Measurements from ENCODE around the gene PAX8.

PAX8 gene

GRCh38 chr2:113266431-113266830 is 12.3 kb downstream of the PAX8 start:
- no peak for DNase-seq (ENCODE audit: extremely low read depth, low read depth)
- no peak overlapping the region for H3K4me3 ChIP-seq (replicated peaks; ENCODE audit: low read depth, low read length)
- no peak for TF ChIP-seq CTCF (IDR thresholded peaks at IDR 0.05; ENCODE audit: low read depth, low read length, missing control alignments)

- no peak overlapping the region for H3K4me3 ChIP-seq (replicated peaks; ENCODE audit: low read depth, low read length)
- DNase-seq (ENCODE audit: extremely low read depth, low read depth), result no peak
- TF ChIP-seq CTCF (IDR thresholded peaks at IDR 0.05; ENCODE audit: low read depth, low read length, missing control alignments), result no peak
Observed at GRCh38 chr2:113264713-113265403, 13.9 kb downstream of the PAX8 start.

GRCh38 chr2:113263546-113263945 is 15.2 kb downstream of the PAX8 start:
- no peak for TF ChIP-seq CTCF (IDR thresholded peaks at IDR 0.05; ENCODE audit: low read depth, low read length, missing control alignments)
- DNase-seq (ENCODE audit: extremely low read depth, low read depth), result no peak
- no peak overlapping the region for H3K4me3 ChIP-seq (replicated peaks; ENCODE audit: low read depth, low read length)

- no peak for TF ChIP-seq CTCF (IDR thresholded peaks at IDR 0.05; ENCODE audit: low read depth, low read length, missing control alignments)
- H3K4me3 ChIP-seq (replicated peaks; ENCODE audit: low read depth, low read length), result no peak overlapping the region
- no peak for DNase-seq (ENCODE audit: extremely low read depth, low read depth)
Observed at GRCh38 chr2:113260991-113261390, 17.7 kb downstream of the PAX8 start.

GRCh38 chr2:113258471-113259147 is 20.1 kb downstream of the PAX8 start:
- no peak for TF ChIP-seq CTCF (IDR thresholded peaks at IDR 0.05; ENCODE audit: low read depth, low read length, missing control alignments)
- DNase-seq (ENCODE audit: extremely low read depth, low read depth), result no peak

GRCh38 chr2:113257516-113258264 is 21.0 kb downstream of the PAX8 start:
- no peak overlapping the region for H3K4me3 ChIP-seq (replicated peaks; ENCODE audit: low read depth, low read length)
- DNase-seq (ENCODE audit: extremely low read depth, low read depth), result no peak
- no peak for TF ChIP-seq CTCF (IDR thresholded peaks at IDR 0.05; ENCODE audit: low read depth, low read length, missing control alignments)

More at GRCh38 chr2:113258471-113259147, 20.1 kb downstream of the PAX8 start:
- H3K4me3 ChIP-seq (replicated peaks; ENCODE audit: low read depth, low read length), result no peak overlapping the region
